Mucosa of descending colon (tissue), 3 donors: ENCODE data around the gene EFNA1. TPM values are rescaled to one million over a fixed set of nuclear protein-coding genes. Genes with fewer than 3 reads are reported as not detected.

Experiments used
- ATAC-seq: fragments of 200-7000 bp; cut with Tn5 transposase; one replicate; pipeline ENCODE4 v1.9.1; 2020; ENCODE audit warnings: mild to moderate bottlenecking, moderate library complexity
- DNase-seq, 3 donors: peaks; one replicate each; pipeline ENCODE4 v3.0.0-alpha.2; 2020
- H3K36me3 ChIP-seq: fragments of 200-600 bp; one replicate; pipeline ENCODE4 v1.8.0; 2021; ENCODE audit warnings: low read depth, mild to moderate bottlenecking
- H3K4me1 ChIP-seq: fragments of 200-600 bp; one replicate; pipeline ENCODE4 v1.8.0; 2021; ENCODE audit warnings: low read depth, mild to moderate bottlenecking
- H3K4me3 ChIP-seq: fragments of 200-600 bp; one replicate; pipeline ENCODE4 v1.8.0; 2021; ENCODE audit warnings: mild to moderate bottlenecking
- H3K9me3 ChIP-seq: fragments of 200-600 bp; one replicate; pipeline ENCODE4 v1.8.0; 2021; ENCODE audit warnings: mild to moderate bottlenecking
- CTCF ChIP-seq: fragments of 200-600 bp; IDR thresholded peaks from one replicate; pipeline ENCODE4 v1.8.0; 2022; ENCODE audit warnings: antibody characterized with exemption, mild to moderate bottlenecking
- intact Hi-C, 2 donors: fragments of 100-400 bp; cut with DNase I in 1 of 2; cut with micrococcal nuclease in 1 of 2; formaldehyde crosslinking; loops; one replicate each; pipeline versions ENCODE4 v1.11.0 to v1.11.1; 2022; cut with DNase I, micrococcal nuclease
- total RNA-seq, 3 donors: library from RNA; stranded (reverse); fragmentation: NEBNext Ultra II Directional in 2 of 3; extraction: Animal tissue kit (Norgen Biotek cat#: 25700) in 2 of 3; gene quantifications; one replicate each; pipeline versions ENCODE4 v1.2.1 to v1.2.4, GENCODE V29; 2021 to 2023
- donor health status: DM: no; HTN: no; CAD: no; lungs with moderate emphysema.
- donor health status: DM: no; HTN: no; CAD: no.
- donor health status: DM: no; HTN: yes; CAD: no.

Gene EFNA1
- total RNA-seq, 3 donors from 2014 or later: 46.3 to 198 (median 110) TPM

- intact Hi-C loops: no loop called here
- peaks cover 27% of the 10 kb centered on the region for H3K4me1 ChIP-seq
- TF ChIP-seq CTCF: no peak
- ATAC-seq (peak; percentile 5), DNase-seq (peak in 2 of 3 donors; percentile 34 to 42)
- no peaks in the 10 kb centered on the region for H3K9me3 ChIP-seq
- H3K4me3 ChIP-seq: no peak overlapping the region
- no peaks in the 10 kb centered on the region for H3K36me3 ChIP-seq
Observed at GRCh38 chr1:155123801-155124200, 3.9 kb upstream of the EFNA1 start.

- DNase-seq (peak; percentile 66 to 75 (median 67)), ATAC-seq (no peak)
- peaks cover 28% of the 10 kb centered on the region for H3K4me1 ChIP-seq
- H3K4me3 ChIP-seq: no peak overlapping the region
- no peaks in the 10 kb centered on the region for H3K9me3 ChIP-seq
- H3K36me3 ChIP-seq: no peaks in the 10 kb centered on the region
- TF ChIP-seq CTCF: no peak
- intact Hi-C loops: no loop called here
Observed at GRCh38 chr1:155124503-155125463, 2.9 kb upstream of the EFNA1 start.

GRCh38 chr1:155125511-155125945 lies 2.1 kb upstream of the EFNA1 start:
- H3K36me3 ChIP-seq: no peaks in the 10 kb centered on the region
- H3K4me3 ChIP-seq: no peak overlapping the region
- H3K9me3 ChIP-seq: no peaks in the 10 kb centered on the region
- TF ChIP-seq CTCF: no peak
- peaks cover 25% of the 10 kb centered on the region for H3K4me1 ChIP-seq
- intact Hi-C loops: no loop called here
- peak in 2 of 3 donors; percentile 62 for DNase-seq
- ATAC-seq: no peak

GRCh38 chr1:155125946-155126555 lies 1.6 kb upstream of the EFNA1 start:
- Histone ChIP-seq H3K4me1 (peaks cover 28% of the 10 kb centered on the region), H3K36me3 (no peaks in the 10 kb centered on the region), H3K9me3 (no peaks in the 10 kb centered on the region), H3K4me3 (no peak overlapping the region)
- intact Hi-C loops: no loop called here
- DNase-seq: peak; percentile 92 to 95 (median 95)
- peak; percentile 68 for ATAC-seq
- TF ChIP-seq CTCF: no peak

- DNase-seq (peak; percentile 64 to 75 (median 73)), ATAC-seq (peak; percentile 3)
- peak overlapping the region; percentile 9 for H3K4me3 ChIP-seq
- intact Hi-C loops: no loop called here
- TF ChIP-seq CTCF: no peak
- H3K36me3 ChIP-seq: no peaks in the 10 kb centered on the region
- peaks cover 28% of the 10 kb centered on the region for H3K4me1 ChIP-seq
- H3K9me3 ChIP-seq: no peaks in the 10 kb centered on the region
Observed at GRCh38 chr1:155126556-155127104, 1.0 kb upstream of the EFNA1 start.
